GM12875 (cell line): Measurements from ENCODE around the gene LRRC7.

ENCODE experiments used
- H3K4me3 ChIP-seq: one replicate; pipeline ENCODE4 v1.5.1; 2011; ENCODE audit warnings: low read depth, low read length, control low read depth
- TF ChIP-seq, protein P1 (sequence below): IDR thresholded peaks from 2 replicates; pipeline ENCODE4 v1.5.1; 2011; ENCODE audit warnings: low read depth, mild to moderate bottlenecking, control low read depth, inconsistent platforms, low read length, moderate library complexity, borderline replicate concordance; ENCODE audit not compliant: insufficient read depth

The LRRC7 gene

DNA sequence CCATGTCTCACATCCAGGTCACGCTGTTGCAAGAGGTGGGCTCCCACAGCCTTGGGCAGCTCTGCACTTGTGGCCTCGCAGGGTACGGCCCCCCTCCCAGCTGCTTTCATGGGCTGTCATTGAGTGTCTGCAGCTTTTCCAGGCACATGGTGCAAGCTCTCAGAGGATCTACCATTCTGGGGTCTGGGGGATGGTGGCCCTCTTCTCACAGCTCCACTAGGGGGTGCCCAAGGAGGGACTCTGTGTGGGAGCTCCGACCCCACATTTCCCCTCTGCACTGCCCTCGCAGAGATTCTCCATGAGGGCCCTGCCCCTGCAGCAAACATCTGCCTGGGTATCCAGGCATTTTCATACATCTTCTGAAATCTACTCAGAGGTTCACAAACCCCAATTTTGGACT lies 219.4 kb downstream of the LRRC7 start:
- H3K4me3 ChIP-seq = no peak overlapping the region
- TF ChIP-seq, protein P1, sequence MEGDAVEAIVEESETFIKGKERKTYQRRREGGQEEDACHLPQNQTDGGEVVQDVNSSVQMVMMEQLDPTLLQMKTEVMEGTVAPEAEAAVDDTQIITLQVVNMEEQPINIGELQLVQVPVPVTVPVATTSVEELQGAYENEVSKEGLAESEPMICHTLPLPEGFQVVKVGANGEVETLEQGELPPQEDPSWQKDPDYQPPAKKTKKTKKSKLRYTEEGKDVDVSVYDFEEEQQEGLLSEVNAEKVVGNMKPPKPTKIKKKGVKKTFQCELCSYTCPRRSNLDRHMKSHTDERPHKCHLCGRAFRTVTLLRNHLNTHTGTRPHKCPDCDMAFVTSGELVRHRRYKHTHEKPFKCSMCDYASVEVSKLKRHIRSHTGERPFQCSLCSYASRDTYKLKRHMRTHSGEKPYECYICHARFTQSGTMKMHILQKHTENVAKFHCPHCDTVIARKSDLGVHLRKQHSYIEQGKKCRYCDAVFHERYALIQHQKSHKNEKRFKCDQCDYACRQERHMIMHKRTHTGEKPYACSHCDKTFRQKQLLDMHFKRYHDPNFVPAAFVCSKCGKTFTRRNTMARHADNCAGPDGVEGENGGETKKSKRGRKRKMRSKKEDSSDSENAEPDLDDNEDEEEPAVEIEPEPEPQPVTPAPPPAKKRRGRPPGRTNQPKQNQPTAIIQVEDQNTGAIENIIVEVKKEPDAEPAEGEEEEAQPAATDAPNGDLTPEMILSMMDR = no peak

DNA sequence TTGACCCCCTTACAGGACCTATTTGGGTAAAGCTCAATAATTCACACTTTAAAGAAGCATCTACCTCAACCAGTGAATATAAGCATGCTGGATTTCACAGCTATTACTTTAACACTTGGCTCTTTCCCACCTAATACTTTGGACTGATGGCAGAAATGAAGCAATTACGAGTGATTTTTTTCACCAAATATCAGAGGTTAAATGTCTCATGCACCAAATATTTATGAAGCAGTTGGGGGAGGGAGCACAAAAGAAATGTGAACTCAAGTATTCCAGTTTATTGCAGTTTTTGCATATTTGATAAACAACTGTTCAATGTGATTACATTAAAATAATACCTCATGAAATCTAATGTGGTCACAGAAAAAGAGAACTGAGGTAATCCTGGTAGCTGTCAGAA lies 223.6 kb downstream of the LRRC7 start:
- TF ChIP-seq, protein P1 = no peak
- no peak overlapping the region for H3K4me3 ChIP-seq

DNA sequence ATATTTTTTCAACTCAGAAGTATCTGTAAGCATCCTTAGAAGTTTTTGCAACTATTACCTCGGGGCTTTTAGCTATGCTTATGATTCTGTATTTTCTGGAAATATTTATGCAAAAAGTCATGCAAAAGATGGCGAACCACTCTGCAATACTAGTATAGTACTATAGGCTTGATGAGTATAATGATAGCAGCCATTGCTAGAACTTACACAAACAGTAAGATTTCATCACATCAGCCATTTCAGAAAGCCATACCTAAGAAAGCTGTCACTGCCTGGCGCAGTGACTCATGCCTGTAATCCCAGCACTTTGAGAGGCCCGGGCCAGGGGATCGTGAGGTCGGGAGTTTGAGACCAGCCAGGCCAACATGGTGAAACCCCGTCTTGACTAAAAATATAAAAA lies 227.1 kb downstream of the LRRC7 start:
- no peak overlapping the region for H3K4me3 ChIP-seq
- TF ChIP-seq, protein P1 = no peak

DNA sequence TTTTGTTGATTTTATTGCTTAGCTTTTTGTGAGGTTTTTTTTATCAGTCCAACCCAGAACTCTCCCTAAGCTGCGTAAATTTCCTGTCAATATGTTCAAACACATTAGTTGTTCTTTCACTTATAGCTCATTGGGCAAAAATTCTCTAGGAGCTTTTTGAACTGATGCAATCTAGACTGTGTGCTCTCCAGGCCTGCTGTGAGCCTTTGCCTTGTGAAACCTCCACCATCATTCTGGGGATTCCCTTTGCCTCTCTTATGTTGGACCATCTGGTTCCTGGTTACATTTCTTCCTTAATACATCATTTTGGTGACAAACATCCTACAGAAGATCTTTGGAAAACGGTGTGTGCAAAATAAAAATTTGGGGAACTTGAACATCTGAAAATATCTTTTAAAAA lies 247.2 kb downstream of the LRRC7 start:
- TF ChIP-seq, protein P1 = no peak
- H3K4me3 ChIP-seq = no peak overlapping the region

DNA sequence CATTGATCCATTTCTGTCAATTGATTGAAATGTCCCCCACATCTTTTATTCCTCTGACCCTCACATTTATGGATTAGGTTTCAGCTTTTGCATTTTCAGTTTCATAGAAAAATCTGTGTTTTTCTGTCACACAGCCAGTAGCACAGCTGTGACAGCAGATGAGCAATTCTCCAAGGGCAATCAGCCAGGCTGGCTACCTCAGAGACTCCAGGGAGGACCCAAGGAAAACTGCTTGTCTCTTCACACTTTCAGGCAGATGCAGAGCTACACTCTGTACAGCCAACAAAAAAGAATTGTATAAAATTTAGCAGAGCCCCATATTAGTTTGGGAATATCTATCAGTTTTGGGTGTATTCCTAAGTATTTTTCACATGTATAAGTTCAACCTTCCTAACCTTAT lies 257.2 kb downstream of the LRRC7 start:
- H3K4me3 ChIP-seq = no peak overlapping the region
- TF ChIP-seq, protein P1 = no peak

DNA sequence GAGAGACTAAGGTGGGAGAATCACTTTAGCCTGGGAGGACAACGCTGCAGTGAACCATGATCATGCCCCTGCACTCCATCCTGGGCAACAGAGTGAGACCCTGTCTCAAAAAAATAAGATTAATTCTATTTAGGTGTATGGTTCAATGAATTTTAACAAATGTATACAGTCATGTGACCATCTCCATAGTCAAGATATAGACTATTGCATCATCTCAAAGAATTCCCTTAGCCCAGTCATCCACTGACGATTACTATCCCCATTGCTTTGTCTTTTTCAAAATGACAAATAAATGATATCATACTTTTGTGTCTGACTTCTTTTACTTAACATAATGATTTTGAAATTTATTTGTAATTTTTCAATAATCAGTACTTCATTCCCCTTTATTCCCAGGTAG lies 260.0 kb downstream of the LRRC7 start:
- no peak overlapping the region for H3K4me3 ChIP-seq
- TF ChIP-seq, protein P1 = no peak

DNA sequence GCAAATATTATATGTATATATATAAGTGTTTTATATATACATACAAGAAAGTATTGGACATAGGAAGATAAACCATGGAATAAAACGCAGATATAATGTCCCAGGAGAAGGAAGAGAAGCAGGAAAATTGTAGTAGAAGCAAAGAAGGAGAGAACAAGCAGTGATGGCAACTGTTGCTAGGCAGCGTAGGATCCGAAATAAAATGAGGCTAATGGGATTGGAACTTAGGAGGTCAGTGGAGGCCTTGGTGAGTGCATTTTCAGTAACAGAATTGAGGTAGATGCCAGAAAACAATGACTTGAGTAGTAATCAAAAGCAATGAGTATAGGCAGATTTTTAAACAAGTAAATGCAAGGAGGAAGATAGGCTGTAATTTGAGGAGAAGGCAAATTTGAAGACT lies 265.8 kb downstream of the LRRC7 start:
- TF ChIP-seq, protein P1 = no peak

More for the DNA sequence above, 265.8 kb downstream of the LRRC7 start:
- H3K4me3 ChIP-seq = no peak overlapping the region
